Transverse colon (tissue), 4 donors: ENCODE measurements around the gene PWWP2A. TPM values are rescaled to one million over a fixed set of nuclear protein-coding genes. Genes with fewer than 3 reads are reported as not detected.
A peak's percentile ranks its signal among the peaks of the same experiment; 100 is the strongest.
"Not testable (repeated sequence)": the region's sequence is repeated elsewhere in the genome, so short reads cannot be mapped to it uniquely, and the experiment has no call there.

Experiments
- DNase-seq: peaks from one replicate; pipeline ENCODE4 v3.0.0-alpha.2; 2019
- H3K27ac ChIP-seq, 4 donors: fragments of 200-600 bp; sonication (generic); 2 replicates each; pipeline ENCODE4 v1.5.1; 2016 to 2018; ENCODE audit warnings: inconsistent platforms in 4 of 4
- H3K27me3 ChIP-seq: fragments of 200-600 bp; sonication (generic); 2 replicates; pipeline ENCODE4 v1.5.1; 2017; ENCODE audit warnings: inconsistent platforms
- H3K36me3 ChIP-seq, 4 donors: fragments of 200-600 bp; sonication (generic); 2 replicates each; pipeline ENCODE4 v1.5.1; 2017 to 2019; ENCODE audit warnings: inconsistent platforms in 4 of 4
- H3K4me1 ChIP-seq, 4 donors: fragments of 200-600 bp; sonication (generic); 2 replicates each; pipeline ENCODE4 v1.5.1; 2017 to 2020; ENCODE audit warnings: inconsistent platforms in 4 of 4
- H3K4me3 ChIP-seq, 4 donors: fragments of 200-600 bp; sonication (generic); 1 replicate in 1 of 4; 2 replicates in 3 of 4; pipeline versions ENCODE4 v1.5.1 to v1.6.1; 2017 to 2019; ENCODE audit warnings: inconsistent platforms in 4 of 4
- H3K9me3 ChIP-seq, 2 donors: fragments of 200-600 bp; sonication (generic); 2 replicates each; pipeline ENCODE4 v1.5.1; 2017 to 2019; ENCODE audit warnings: inconsistent platforms in 2 of 2
- CTCF ChIP-seq, 5 experiments: fragments of 200-600 bp in 3 of 5; fragments of 450-650 bp in 2 of 5; sonication (generic) in 3 of 5; IDR thresholded peaks; 1 replicate in 2 of 5; 2 replicates in 3 of 5; pipeline ENCODE4 v1.5.1; 2016 to 2017; ENCODE audit warnings: antibody characterized with exemption in 5 of 5, inconsistent platforms in 3 of 5, mild to moderate bottlenecking in 2 of 5, moderate library complexity in 1 of 5
- EP300 ChIP-seq: sonication (generic); formaldehyde crosslinking; IDR thresholded peaks from one replicate; pipeline ENCODE4 v1.6.1; 2017; ENCODE audit warnings: antibody characterized with exemption, low read depth
- POLR2A ChIP-seq: fragments of 450-650 bp; IDR thresholded peaks from one replicate; pipeline ENCODE4 v1.6.1; 2016; ENCODE audit warnings: antibody characterized with exemption, mild to moderate bottlenecking, moderate library complexity
- POLR2AphosphoS5 ChIP-seq, 3 donors: sonication (generic); formaldehyde crosslinking; IDR thresholded peaks; one replicate each; pipeline ENCODE4 v1.6.1; 2016; ENCODE audit warnings: antibody characterized with exemption in 3 of 3
- WGBS, 2 donors: methylation state at CpG; one replicate each; pipeline ENCODE4 v1.1.5; 2018; ENCODE audit warnings: low coverage in 1 of 2; 5-methylcytosine and 5-hydroxymethylcytosine counted together
- in situ Hi-C, 4 donors: fragments of 200-750 bp; cut with MboI; loops; one replicate each; pipeline versions ENCODE4 v1.15.0 to v1.15.1; 2017; ENCODE audit warnings: low sequenced_read_pairs in 3 of 4, low pct_ligation_motif_present in 1 of 4, low pct_unique_long_range_greater_than_20kb in 1 of 4
- intact Hi-C: fragments of 100-400 bp; cut with DNase I; formaldehyde crosslinking; loops from one replicate; pipeline ENCODE4 v1.15.1; 2023; ENCODE audit warnings: low total_unique reads
- total RNA-seq, 4 donors: library from RNA; depleted of rRNA; stranded (reverse); fragments of >200 nt; gene quantifications; one replicate each; pipeline ENCODE4 v1.1.0, GENCODE V29; 2016

PWWP2A gene
- total RNA-seq, 4 donors from 2014 or later = 42.7 to 66.7 (median 53.5) TPM

DNA sequence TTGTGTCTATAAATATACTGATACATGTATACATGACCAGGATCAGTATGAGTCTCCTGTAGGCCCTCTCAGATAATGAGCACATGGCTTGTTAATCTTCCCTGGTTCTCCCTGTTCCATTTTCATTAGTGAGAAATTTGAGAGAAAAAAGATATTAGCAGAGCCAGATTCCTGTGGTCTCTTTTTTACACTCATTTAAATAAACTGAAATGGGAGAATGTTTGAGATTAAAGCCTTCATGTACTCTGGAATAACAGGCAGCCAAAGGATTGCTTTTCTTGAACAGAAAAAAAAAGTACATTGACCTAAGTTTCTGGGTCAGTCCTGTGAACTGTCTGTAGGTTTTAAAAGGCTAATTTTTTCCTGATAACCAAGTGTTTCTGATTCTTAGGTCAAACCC lies 44.2 kb downstream of the PWWP2A start:
- no peak overlapping the region for H3K27ac ChIP-seq
- intact Hi-C loops (no loop called here), in situ Hi-C loops (no loop called here)
- peaks cover 0 to 9% (median 0%) of the 10 kb centered on the region in 4 donors for H3K36me3 ChIP-seq
- no peak overlapping the region for H3K4me3 ChIP-seq
- TF ChIP-seq POLR2AphosphoS5 (IDR thresholded peaks at IDR 0.05) (no peak), CTCF (IDR thresholded peaks at IDR 0.05) (no peak), POLR2A (no peak), EP300 (no peak)
- no peaks in the 10 kb centered on the region for H3K27me3 ChIP-seq
- no peaks in the 10 kb centered on the region for H3K9me3 ChIP-seq
- no peak for DNase-seq
- H3K4me1 ChIP-seq = peaks cover 0 to 29% (median 9%) of the 10 kb centered on the region in 4 donors

GRCh38 chr5:160071916-160072315 lies 47.3 kb downstream of the PWWP2A start:
- no peak for DNase-seq
- Histone ChIP-seq H3K27me3 (no peaks in the 10 kb centered on the region), H3K36me3 (no peaks in the 10 kb centered on the region), H3K9me3 (no peaks in the 10 kb centered on the region), H3K4me3 (no peak overlapping the region), H3K27ac (no peak overlapping the region), H3K4me1 (peaks cover 0 to 12% (median under 1%) of the 10 kb centered on the region in 4 donors)
- in situ Hi-C loops = no loop called here
- intact Hi-C loops = no loop called here
- 41 to 50% methylated on average over 2 of the region's 2 CpGs for WGBS, 2 donors
- no peak for TF ChIP-seq EP300
- no peak for TF ChIP-seq POLR2A
- no peak for TF ChIP-seq CTCF (IDR thresholded peaks at IDR 0.05)
- no peak for TF ChIP-seq POLR2AphosphoS5 (IDR thresholded peaks at IDR 0.05)

- H3K27me3 ChIP-seq = no peaks in the 10 kb centered on the region
- in situ Hi-C loops (no loop called here), intact Hi-C loops (no loop called here)
- no peak overlapping the region for H3K4me3 ChIP-seq
- WGBS, 2 donors = 50 to 59% methylated on average over 6 to 8 of the region's 8 CpGs
- H3K4me1 ChIP-seq = peaks cover 0 to 16% (median 2%) of the 10 kb centered on the region in 4 donors
- no peak overlapping the region for H3K27ac ChIP-seq
- no peak for DNase-seq
- H3K9me3 ChIP-seq = no peaks in the 10 kb centered on the region
- H3K36me3 ChIP-seq = no peaks in the 10 kb centered on the region
- TF ChIP-seq POLR2AphosphoS5 (IDR thresholded peaks at IDR 0.05) (no peak), EP300 (no peak), POLR2A (no peak), CTCF (IDR thresholded peaks at IDR 0.05) (no peak)
Measured at GRCh38 chr5:160071516-160071915, 47.7 kb downstream of the PWWP2A start.

DNA sequence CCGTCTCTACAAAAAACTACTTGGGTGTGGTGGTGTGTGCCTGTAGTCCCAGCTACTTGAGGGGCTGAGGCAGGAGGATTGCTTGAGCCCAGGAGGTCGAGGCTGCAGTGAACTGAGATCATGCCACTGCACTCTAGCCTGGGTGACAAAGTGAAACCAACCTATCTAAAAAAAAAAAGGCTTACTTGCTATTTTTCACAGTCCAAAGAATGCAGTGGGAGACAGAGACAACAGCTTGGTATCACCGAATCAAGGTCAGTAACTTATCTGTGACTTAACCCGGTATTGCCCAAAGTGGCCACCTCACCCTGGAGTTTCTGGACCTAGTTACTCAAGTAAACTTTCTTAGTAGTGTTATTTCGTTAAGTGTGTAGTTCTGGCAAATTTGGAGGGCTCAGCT lies 50.1 kb downstream of the PWWP2A start:
- H3K4me3 ChIP-seq, H3K9me3 ChIP-seq, H3K27me3 ChIP-seq, H3K27ac ChIP-seq, H3K36me3 ChIP-seq, DNase-seq, intact Hi-C loops, in situ Hi-C loops: not testable (repeated sequence)
- WGBS, 2 donors = 92 to 100% methylated on average over 1 to 5 of the region's 5 CpGs
- H3K4me1 ChIP-seq = peaks cover 0 to 34% (median 10%) of the 10 kb centered on the region in 4 donors

- Histone ChIP-seq H3K27me3 (no peaks in the 10 kb centered on the region), H3K36me3 (peaks cover 0 to 6% (median 0%) of the 10 kb centered on the region in 4 donors), H3K4me1 (peaks cover 0 to 31% (median 10%) of the 10 kb centered on the region in 4 donors), H3K9me3 (no peaks in the 10 kb centered on the region), H3K27ac (peak overlapping the region; percentile 73 to 85 (median 79)), H3K4me3 (no peak overlapping the region)
- WGBS, 2 donors = 49 to 64% methylated on average over 3 to 9 of the region's 9 CpGs
- in situ Hi-C loops = no loop called here
- TF ChIP-seq EP300 = no peak
- TF ChIP-seq POLR2A = peak; percentile 41
- no peak for TF ChIP-seq CTCF (IDR thresholded peaks at IDR 0.05)
- TF ChIP-seq POLR2AphosphoS5 (IDR thresholded peaks at IDR 0.05) = peak; percentile 14 to 63 (median 40)
- intact Hi-C loops = no loop called here
- DNase-seq = peak; percentile 84
Measured at GRCh38 chr5:160064995-160065614, 54.1 kb downstream of the PWWP2A start.
